Fibroblast of lung (primary cell): ENCODE results near the gene TLX2.

Experiments used
- EZH2 ChIP-seq: IDR thresholded peaks from 2 replicates; pipeline ENCODE4 v1.5.1; 2012; ENCODE audit warnings: low read length, control low read depth, mild to moderate bottlenecking; ENCODE audit errors: missing control alignments
- TF ChIP-seq, protein P1 (sequence below), 2 donors: IDR thresholded peaks in 1 of 2; conservative IDR thresholded peaks in 1 of 2; 1 replicate in 1 of 2; 2 replicates in 1 of 2; pipeline ENCODE4 v1.5.1; 2011 to 2012; ENCODE audit warnings: low read length in 2 of 2, control low read depth in 1 of 2, inconsistent platforms in 1 of 2, low read depth in 1 of 2, mild to moderate bottlenecking in 1 of 2

DNA sequence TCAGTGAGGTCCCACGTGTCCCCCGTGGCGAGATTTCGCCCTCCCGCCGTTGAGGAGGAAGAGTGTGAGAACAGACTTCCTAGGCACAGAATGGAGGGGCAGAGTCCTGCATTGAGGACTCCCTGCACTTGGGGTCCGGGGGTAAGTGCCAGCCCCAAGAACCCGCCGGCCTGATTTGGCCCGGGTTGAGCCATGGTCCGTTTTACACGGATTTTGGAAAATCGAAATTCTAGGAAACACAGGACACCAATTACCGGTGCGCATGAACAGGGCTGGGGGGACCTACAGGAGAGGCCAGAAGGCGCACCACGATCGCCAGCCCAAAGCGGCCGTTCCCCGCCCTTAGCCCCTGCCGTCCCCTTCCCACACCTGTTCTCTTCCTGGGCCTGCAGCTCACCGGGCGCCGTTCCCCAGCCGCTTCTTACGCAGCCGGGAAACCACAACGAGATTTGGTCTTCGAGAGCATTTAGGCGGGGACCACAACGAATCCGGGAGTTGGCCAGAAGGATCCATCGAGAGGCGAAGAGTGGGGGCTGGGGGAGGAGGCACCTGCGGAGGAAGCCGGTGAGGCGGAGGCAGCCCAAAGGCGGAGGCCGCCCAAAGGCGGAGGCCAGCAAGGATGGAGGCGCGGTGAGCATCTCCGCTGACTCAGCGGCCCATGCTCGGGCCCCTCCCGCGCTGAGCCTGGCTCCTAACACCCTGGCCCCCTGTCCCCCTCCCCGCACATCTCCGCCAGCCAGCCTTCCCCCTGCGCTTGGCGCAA lies 464 bp upstream of the TLX2 start:
- TF ChIP-seq, protein P1, sequence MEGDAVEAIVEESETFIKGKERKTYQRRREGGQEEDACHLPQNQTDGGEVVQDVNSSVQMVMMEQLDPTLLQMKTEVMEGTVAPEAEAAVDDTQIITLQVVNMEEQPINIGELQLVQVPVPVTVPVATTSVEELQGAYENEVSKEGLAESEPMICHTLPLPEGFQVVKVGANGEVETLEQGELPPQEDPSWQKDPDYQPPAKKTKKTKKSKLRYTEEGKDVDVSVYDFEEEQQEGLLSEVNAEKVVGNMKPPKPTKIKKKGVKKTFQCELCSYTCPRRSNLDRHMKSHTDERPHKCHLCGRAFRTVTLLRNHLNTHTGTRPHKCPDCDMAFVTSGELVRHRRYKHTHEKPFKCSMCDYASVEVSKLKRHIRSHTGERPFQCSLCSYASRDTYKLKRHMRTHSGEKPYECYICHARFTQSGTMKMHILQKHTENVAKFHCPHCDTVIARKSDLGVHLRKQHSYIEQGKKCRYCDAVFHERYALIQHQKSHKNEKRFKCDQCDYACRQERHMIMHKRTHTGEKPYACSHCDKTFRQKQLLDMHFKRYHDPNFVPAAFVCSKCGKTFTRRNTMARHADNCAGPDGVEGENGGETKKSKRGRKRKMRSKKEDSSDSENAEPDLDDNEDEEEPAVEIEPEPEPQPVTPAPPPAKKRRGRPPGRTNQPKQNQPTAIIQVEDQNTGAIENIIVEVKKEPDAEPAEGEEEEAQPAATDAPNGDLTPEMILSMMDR (conservative IDR thresholded peaks at IDR 0.05 in 1 of 2, IDR thresholded peaks at IDR 0.05 in 1 of 2; ENCODE audit: low read depth in 1 of 2, low read length in 2 of 2) = no peak
- peak; percentile 99 for TF ChIP-seq EZH2
